Hair follicle dermal papilla cell (primary cell): ENCODE data around the gene CD1B. TPM values are rescaled to one million over a fixed set of nuclear protein-coding genes. Genes with fewer than 3 reads are reported as not detected.

Source experiments
- total RNA-seq: library from RNA; depleted of rRNA; stranded (reverse); fragments of >200 nt; gene quantifications from 2 replicates; pipeline ENCODE4 v1.2.3, GENCODE V29; 2012

The CD1B gene
- not detected in 2 replicates for total RNA-seq

DNA sequence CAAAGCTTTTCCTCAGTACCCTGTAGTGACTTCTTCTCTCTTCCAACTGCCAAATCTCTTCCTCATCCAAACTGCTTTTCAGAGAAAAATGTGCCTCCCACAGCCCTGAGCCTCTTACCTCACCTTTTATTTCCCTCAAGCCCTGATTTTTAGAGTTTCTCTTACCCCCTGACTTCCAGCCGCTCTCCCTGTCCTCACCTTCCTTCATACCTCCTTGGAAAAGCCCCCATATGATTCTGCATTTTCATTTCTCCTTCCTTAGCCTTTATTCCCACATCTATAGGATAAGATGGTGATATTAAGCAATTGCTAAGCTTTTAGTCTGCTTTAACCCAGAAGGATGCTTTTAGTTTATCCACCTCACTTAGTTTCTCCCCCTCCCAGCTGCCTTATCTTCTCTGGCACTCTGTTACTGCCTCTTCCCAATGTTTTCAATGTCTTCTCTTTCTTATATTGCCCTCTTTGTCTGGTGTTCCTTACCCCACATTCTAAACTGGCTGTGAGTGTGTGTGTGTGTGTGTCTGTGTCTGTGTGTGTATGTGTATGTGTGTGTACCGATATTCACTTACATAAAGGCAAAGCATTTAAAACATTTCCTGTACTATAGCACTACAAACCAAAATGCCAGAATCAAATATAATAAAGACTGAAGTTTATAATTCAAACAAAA, at the start of gene CD1B:
Gene CD1B, minus strand, starts transcription at position 51 of the 670 bp plus-strand sequence. CDS start 108 bp downstream, outside the sequence.

DNA sequence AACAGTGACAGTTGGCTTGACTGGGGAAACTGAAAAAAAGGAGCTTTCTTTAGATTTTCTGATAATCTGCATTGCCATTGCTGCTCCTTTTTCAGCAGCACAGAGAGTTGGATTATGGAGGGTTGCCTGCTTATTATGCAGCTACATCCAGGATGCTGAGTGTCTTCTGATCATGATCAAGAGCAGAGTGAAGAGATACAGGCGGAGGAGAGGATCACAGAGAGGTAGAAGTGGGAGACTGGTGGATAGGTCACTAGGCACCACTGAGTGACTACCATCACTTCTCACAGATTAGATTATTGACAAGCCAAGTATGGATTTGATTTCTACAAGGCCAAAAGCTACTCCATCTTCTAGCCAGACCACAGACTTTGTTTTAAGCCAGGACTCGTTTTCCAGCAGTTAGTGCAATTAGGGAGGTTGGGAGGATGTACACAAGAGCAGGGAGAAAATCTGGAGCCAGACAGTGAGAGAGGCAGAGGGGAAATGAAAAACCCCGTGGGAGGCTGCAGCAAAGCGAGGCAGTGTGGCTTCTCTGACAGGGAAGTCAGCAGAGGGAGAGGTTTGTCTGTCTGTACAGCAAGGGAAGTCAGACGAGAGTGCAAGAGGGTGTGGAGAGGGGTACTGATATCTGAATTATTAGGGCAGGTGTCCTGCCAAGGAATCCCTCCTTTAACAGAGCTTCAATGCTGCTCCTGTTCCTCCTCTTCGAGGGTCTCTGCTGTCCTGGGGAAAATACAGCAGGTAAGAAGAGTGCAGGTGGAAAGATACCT, 22.2 kb upstream of the CD1B start, which contains the start of gene CD1E:
Gene CD1E, plus strand, starts transcription at position 592 of the 773 bp plus-strand sequence. Its CDS starts 95 bp downstream, at position 687.

GRCh38 chr1:158289811-158290210, 41.5 kb downstream of the CD1B start, which contains the start of gene CD1C:
TSS of gene CD1C (plus strand) at chr1:158289923. CDS start at chr1:158290065, 142 bp downstream.

Other genes starting within 250 kb of the CD1B start
- gene CD1D, start 150.6 kb downstream of the CD1B start, total RNA-seq, result not detected in 2 replicates
- not detected in 2 replicates for gene CD1A, start 77.1 kb downstream of the CD1B start, total RNA-seq
- gene CD1C, start 41.6 kb downstream of the CD1B start, total RNA-seq, result not detected in 2 replicates
- not detected in 2 replicates for gene CD1E, start 22.4 kb upstream of the CD1B start, total RNA-seq
- gene OR10T2, start 67.9 kb upstream of the CD1B start, total RNA-seq, result not detected in 2 replicates
- not detected in 2 replicates for gene OR10K2, start 94.7 kb upstream of the CD1B start, total RNA-seq
- not detected in 2 replicates for gene OR10K1, start 130.3 kb upstream of the CD1B start, total RNA-seq
- gene OR10R2, start 140.7 kb upstream of the CD1B start, total RNA-seq, result not detected in 2 replicates
- not detected in 2 replicates for gene OR6Y1, start 222.9 kb upstream of the CD1B start, total RNA-seq
- gene OR6P1, start 239.0 kb upstream of the CD1B start, total RNA-seq, result not detected in 2 replicates
- not detected in 2 replicates for gene OR10X1, start 248.4 kb upstream of the CD1B start, total RNA-seq